HL-60/S4 (cell line): ENCODE results near the gene PPP2R2D.

Source experiments
- in situ Hi-C: fragments of 300-500 bp; cut with MboI; formaldehyde crosslinking; loops from 2 replicates; pipeline ENCODE4 v1.14.3; 2022; ENCODE audit warnings: low sequenced_read_pairs

PPP2R2D gene

GRCh38 chr10:131886237-131886636 is 14.6 kb upstream of the PPP2R2D start:
- in situ Hi-C loops, result loop anchor here (5.0 to 10.0 kb wide), 2 partner anchors 69 to 136 kb away; no protein-coding TSS in a partner anchor

- in situ Hi-C loops, result loop anchor here (5.0 to 10.0 kb wide), 2 partner anchors 67 to 134 kb away; no protein-coding TSS in a partner anchor
Measured at GRCh38 chr10:131888186-131888604, 12.6 kb upstream of the PPP2R2D start.

- in situ Hi-C loops, result loop anchor here (5.0 to 10.0 kb wide), 2 partner anchors 65 to 133 kb away; no protein-coding TSS in a partner anchor
Measured at GRCh38 chr10:131889755-131890154, 11.1 kb upstream of the PPP2R2D start.

- in situ Hi-C loops, result no loop called here
Measured at GRCh38 chr10:131890276-131891195, 10.3 kb upstream of the PPP2R2D start.

GRCh38 chr10:131891196-131891928 is 9.4 kb upstream of the PPP2R2D start:
- in situ Hi-C loops, result no loop called here

GRCh38 chr10:131891929-131892805 is 8.6 kb upstream of the PPP2R2D start:
- in situ Hi-C loops, result no loop called here

- in situ Hi-C loops, result no loop called here
Measured at GRCh38 chr10:131892806-131893675, 7.8 kb upstream of the PPP2R2D start.

- in situ Hi-C loops, result no loop called here
Measured at GRCh38 chr10:131895116-131895515, 5.7 kb upstream of the PPP2R2D start.

GRCh38 chr10:131896403-131896802 is 4.4 kb upstream of the PPP2R2D start:
- in situ Hi-C loops, result no loop called here

GRCh38 chr10:131897297-131897899 is 3.4 kb upstream of the PPP2R2D start:
- in situ Hi-C loops, result no loop called here

- in situ Hi-C loops, result no loop called here
Measured at GRCh38 chr10:131898061-131898460, 2.7 kb upstream of the PPP2R2D start.

- in situ Hi-C loops, result no loop called here
Measured at GRCh38 chr10:131898713-131899112, 2.1 kb upstream of the PPP2R2D start.

GRCh38 chr10:131899116-131899690 is 1.6 kb upstream of the PPP2R2D start:
- in situ Hi-C loops, result no loop called here

- in situ Hi-C loops, result no loop called here
Measured at GRCh38 chr10:131899695-131900349, 986 bp upstream of the PPP2R2D start.

GRCh38 chr10:131901181-131901829 is 497 bp downstream of the PPP2R2D start:
- in situ Hi-C loops, result no loop called here

GRCh38 chr10:131902211-131902610 is 1.4 kb downstream of the PPP2R2D start:
- in situ Hi-C loops, result no loop called here

- in situ Hi-C loops, result no loop called here
Measured at GRCh38 chr10:131902691-131903090, 1.9 kb downstream of the PPP2R2D start.

GRCh38 chr10:131905267-131905571 is 4.4 kb downstream of the PPP2R2D start:
- in situ Hi-C loops, result no loop called here
